Measurements from ENCODE around the gene UNC5C.

DNA sequence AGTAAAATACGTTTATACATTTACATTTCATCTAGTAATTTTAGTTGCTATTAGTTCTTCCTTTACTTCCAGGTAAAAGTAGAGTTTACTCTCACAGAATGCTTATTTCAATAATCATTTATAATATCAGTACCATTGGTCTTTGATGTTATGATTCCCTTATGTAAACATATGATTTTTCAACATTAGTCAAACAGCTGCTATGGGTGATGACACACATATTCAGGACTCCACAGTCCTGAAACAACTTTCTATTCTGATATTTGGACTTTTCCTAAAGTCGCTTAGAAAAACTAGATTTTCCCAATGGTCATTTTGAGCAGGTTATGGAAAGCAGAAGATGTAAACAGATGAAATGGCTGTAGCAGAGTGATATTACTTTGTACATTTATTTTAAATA, 369.8 kb downstream of the UNC5C start:
- TF ChIP-seq, protein P1, sequence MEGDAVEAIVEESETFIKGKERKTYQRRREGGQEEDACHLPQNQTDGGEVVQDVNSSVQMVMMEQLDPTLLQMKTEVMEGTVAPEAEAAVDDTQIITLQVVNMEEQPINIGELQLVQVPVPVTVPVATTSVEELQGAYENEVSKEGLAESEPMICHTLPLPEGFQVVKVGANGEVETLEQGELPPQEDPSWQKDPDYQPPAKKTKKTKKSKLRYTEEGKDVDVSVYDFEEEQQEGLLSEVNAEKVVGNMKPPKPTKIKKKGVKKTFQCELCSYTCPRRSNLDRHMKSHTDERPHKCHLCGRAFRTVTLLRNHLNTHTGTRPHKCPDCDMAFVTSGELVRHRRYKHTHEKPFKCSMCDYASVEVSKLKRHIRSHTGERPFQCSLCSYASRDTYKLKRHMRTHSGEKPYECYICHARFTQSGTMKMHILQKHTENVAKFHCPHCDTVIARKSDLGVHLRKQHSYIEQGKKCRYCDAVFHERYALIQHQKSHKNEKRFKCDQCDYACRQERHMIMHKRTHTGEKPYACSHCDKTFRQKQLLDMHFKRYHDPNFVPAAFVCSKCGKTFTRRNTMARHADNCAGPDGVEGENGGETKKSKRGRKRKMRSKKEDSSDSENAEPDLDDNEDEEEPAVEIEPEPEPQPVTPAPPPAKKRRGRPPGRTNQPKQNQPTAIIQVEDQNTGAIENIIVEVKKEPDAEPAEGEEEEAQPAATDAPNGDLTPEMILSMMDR (IDR thresholded peaks at IDR 0.05; ENCODE audit: poor library complexity), result no peak
- TF ChIP-seq EZH2 (IDR thresholded peaks at IDR 0.05; ENCODE audit: borderline replicate concordance) (no peak), EZH2phosphoT487 (IDR thresholded peaks at IDR 0.05; ENCODE audit: low read depth, severe bottlenecking, unreplicated experiment) (no peak)

All from hepatocyte (in vitro differentiated cells).